GM12873 (cell line): ENCODE measurements around the gene PLEKHM3.

ENCODE experiments used
- TF ChIP-seq, protein P1 (sequence below): IDR thresholded peaks from 2 replicates; pipeline ENCODE4 v1.5.1; 2012; ENCODE audit warnings: low read depth, mild to moderate bottlenecking, moderate library complexity, low read length, control low read depth; ENCODE audit not compliant: insufficient read depth; ENCODE audit errors: missing control alignments

Gene PLEKHM3

DNA sequence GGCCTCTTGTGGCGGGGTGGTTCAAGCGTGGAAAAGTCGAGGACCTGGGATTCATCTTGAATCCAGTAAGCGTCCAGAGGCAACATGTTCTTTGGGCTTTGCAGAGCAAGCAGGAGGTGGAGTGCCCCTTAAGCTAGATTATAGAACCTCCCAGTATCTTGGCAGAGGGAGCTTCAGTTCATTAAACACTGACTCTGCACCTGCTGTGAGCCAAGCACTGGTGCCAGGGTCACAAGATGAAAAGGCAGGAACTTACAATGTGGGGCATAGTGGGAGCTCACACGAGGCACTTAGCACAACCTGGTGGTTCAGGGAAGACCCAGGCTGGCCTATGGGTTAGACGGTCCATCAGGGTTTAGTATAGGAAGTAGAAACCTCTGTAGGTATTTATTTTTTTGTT lies 248.2 kb downstream of the PLEKHM3 start:
- TF ChIP-seq, protein P1, sequence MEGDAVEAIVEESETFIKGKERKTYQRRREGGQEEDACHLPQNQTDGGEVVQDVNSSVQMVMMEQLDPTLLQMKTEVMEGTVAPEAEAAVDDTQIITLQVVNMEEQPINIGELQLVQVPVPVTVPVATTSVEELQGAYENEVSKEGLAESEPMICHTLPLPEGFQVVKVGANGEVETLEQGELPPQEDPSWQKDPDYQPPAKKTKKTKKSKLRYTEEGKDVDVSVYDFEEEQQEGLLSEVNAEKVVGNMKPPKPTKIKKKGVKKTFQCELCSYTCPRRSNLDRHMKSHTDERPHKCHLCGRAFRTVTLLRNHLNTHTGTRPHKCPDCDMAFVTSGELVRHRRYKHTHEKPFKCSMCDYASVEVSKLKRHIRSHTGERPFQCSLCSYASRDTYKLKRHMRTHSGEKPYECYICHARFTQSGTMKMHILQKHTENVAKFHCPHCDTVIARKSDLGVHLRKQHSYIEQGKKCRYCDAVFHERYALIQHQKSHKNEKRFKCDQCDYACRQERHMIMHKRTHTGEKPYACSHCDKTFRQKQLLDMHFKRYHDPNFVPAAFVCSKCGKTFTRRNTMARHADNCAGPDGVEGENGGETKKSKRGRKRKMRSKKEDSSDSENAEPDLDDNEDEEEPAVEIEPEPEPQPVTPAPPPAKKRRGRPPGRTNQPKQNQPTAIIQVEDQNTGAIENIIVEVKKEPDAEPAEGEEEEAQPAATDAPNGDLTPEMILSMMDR: no peak

DNA sequence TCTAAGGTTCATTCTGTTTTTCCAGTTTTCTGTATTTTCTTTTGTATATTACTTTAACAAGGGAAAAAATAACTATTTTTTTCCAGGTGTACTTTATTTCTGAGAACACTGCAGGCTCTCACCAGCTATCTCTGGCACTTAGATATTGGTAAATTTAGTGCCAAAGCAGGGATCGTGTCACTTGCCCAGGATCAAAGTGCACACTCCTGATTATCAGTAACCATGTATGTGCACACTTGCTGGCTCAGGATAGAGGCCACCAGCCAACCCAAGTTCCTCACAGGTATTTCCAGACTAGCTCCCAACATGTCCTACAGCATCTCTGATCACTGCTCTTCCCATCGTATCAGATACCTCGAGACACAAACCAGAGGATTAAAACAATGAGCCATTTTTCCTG lies 249.9 kb downstream of the PLEKHM3 start:
- TF ChIP-seq, protein P1: no peak

DNA sequence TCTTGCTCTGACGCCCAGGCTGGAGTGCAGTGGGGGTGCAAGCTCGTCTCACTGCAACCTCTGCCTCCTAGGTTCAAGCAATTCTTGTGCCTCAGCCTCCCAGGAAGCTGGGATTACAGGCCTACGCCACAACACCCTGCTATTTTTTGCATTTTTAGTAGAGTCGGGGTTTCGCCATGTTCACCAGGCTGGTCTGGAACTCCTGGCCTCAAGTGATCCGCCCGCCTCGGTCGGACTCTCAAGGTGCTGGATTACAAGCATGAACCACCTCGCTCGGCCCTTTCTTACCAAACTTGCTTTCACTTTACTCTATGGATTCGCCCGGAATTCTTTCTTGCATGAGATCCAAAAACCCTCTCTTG lies 252.5 kb downstream of the PLEKHM3 start:
- TF ChIP-seq, protein P1: no peak

DNA sequence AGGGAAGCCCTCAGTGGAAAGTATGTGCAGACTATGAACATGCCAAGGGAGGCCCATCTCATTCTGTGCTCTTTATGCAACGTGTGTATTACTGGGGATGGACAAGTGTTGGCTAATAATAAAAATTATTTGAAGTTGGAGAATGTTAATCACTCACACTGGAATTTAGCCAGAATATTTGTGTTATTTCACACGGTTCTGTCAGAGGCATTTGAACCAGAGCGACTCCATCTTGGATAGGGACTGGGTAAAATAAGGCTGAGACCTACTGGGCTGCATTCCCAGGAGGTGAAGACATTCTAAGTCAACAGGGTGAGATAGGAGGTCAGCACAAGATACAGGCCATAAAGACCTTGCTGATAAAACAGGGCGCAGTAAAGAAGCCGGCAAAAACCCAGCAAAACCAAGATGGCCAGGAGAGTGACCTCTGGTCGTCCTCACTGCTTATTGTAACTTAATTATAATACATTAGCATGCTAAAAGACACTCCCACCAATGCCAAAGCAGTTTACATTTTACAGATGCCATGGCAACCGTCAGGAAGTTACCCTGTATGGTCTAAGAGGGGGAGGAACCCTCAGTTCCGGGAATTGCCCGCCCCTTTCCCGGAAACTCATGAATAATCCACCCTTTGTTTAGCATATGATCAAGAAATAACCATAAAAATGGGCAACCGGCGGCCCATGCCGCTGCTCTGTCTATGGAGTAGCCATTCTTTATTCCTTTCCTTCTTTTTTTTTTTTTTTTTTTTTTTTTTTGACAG lies 253.1 kb downstream of the PLEKHM3 start:
- TF ChIP-seq, protein P1: no peak

DNA sequence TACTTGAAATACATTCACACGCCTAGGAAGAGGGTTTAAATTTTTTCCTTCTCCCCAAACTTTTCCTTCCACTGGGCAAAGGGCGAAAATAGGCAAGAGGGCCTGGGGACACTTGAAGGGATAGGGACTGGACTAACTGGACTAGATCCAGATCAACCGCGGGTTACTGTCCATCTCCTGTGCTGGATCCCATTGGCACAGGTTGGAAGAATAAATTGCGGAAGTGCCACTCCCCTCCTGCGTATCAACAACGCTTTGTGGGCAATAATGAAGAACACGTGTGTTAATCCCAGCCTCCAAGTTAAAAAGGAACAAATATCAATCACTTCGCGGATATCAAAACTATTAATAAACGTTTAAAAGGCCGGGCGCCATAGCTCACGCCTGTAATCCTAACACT lies 253.9 kb downstream of the PLEKHM3 start:
- TF ChIP-seq, protein P1: no peak
